Ascending aorta (tissue), 2 donors: ENCODE data around the gene TMEM181. TPM values are rescaled to one million over a fixed set of nuclear protein-coding genes. Genes with fewer than 3 reads are reported as not detected.
A peak's percentile ranks its signal among the peaks of the same experiment; 100 is the strongest.

Experiments
- DNase-seq, 2 donors: peaks; one replicate each; pipeline ENCODE4 v3.0.0-alpha.2; 2019; ENCODE audit warnings: low spot score in 2 of 2
- H3K27ac ChIP-seq, 2 donors: fragments of 200-600 bp; sonication (generic); one replicate each; pipeline ENCODE4 v1.5.1; 2016 to 2017; ENCODE audit warnings: mild to moderate bottlenecking in 1 of 2
- H3K27me3 ChIP-seq: fragments of 200-600 bp; sonication (generic); one replicate; pipeline ENCODE4 v1.5.1; 2017
- H3K36me3 ChIP-seq, 2 donors: fragments of 200-600 bp; sonication (generic); one replicate each; pipeline ENCODE4 v1.5.1; 2016
- H3K4me1 ChIP-seq, 2 donors: fragments of 200-600 bp; sonication (generic); one replicate each; pipeline ENCODE4 v1.5.1; 2016 to 2017; ENCODE audit warnings: mild to moderate bottlenecking in 1 of 2
- H3K4me3 ChIP-seq, 2 donors: fragments of 200-600 bp; sonication (generic); one replicate each; pipeline ENCODE4 v1.5.1; 2016 to 2017; ENCODE audit warnings: mild to moderate bottlenecking in 1 of 2
- H3K9me3 ChIP-seq, 2 donors: fragments of 200-600 bp; sonication (generic); one replicate each; pipeline ENCODE4 v1.5.1; 2016
- intact Hi-C: fragments of 100-400 bp; cut with DNase I; formaldehyde crosslinking; loops from one replicate; pipeline ENCODE4 v1.15.1; 2023
- total RNA-seq: library from RNA; depleted of rRNA; stranded (reverse); fragments of >200 nt; gene quantifications from one replicate; pipeline ENCODE4 v1.1.0, GENCODE V29; 2016
- TF ChIP-seq, protein P1 (sequence below), 3 experiments: fragments of 200-600 bp in 2 of 3; fragments of 450-650 bp in 1 of 3; sonication (generic) in 2 of 3; IDR thresholded peaks; one replicate each; pipeline ENCODE4 v1.5.1; 2016 to 2019; ENCODE audit warnings: antibody characterized with exemption in 3 of 3, mild to moderate bottlenecking in 1 of 3, moderate library complexity in 1 of 3

TMEM181 gene
- total RNA-seq, 1 donor from 2014 or later, result 16.3 TPM

- peak in 1 of 2 donors; percentile 53 for DNase-seq
- TF ChIP-seq, protein P1, sequence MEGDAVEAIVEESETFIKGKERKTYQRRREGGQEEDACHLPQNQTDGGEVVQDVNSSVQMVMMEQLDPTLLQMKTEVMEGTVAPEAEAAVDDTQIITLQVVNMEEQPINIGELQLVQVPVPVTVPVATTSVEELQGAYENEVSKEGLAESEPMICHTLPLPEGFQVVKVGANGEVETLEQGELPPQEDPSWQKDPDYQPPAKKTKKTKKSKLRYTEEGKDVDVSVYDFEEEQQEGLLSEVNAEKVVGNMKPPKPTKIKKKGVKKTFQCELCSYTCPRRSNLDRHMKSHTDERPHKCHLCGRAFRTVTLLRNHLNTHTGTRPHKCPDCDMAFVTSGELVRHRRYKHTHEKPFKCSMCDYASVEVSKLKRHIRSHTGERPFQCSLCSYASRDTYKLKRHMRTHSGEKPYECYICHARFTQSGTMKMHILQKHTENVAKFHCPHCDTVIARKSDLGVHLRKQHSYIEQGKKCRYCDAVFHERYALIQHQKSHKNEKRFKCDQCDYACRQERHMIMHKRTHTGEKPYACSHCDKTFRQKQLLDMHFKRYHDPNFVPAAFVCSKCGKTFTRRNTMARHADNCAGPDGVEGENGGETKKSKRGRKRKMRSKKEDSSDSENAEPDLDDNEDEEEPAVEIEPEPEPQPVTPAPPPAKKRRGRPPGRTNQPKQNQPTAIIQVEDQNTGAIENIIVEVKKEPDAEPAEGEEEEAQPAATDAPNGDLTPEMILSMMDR (IDR thresholded peaks at IDR 0.05), result no peak
- Histone ChIP-seq H3K27me3 (no peaks in the 10 kb centered on the region), H3K4me3 (no peak overlapping the region), H3K4me1 (no peaks in the 10 kb centered on the region), H3K27ac (no peak overlapping the region), H3K9me3 (no peaks in the 10 kb centered on the region), H3K36me3 (peaks cover 0 to 9% of the 10 kb centered on the region in 2 donors)
- intact Hi-C loops, result no loop called here
Observed at GRCh38 chr6:158571826-158572652, 12.1 kb downstream of the TMEM181 start.

- H3K9me3 ChIP-seq, result no peaks in the 10 kb centered on the region
- peak in 1 of 2 donors; percentile 56 for DNase-seq
Observed at GRCh38 chr6:158572653-158573541, 13.0 kb downstream of the TMEM181 start.

GRCh38 chr6:158573542-158573931 lies 13.6 kb downstream of the TMEM181 start:
- H3K36me3 ChIP-seq, result peaks cover 0 to 9% of the 10 kb centered on the region in 2 donors
- TF ChIP-seq, protein P1 (IDR thresholded peaks at IDR 0.05), result no peak
- DNase-seq, result peak in 1 of 2 donors; percentile 43

More at GRCh38 chr6:158572653-158573541, 13.0 kb downstream of the TMEM181 start:
- no peaks in the 10 kb centered on the region for H3K27me3 ChIP-seq
- peaks cover 0 to 9% of the 10 kb centered on the region in 2 donors for H3K36me3 ChIP-seq
- H3K27ac ChIP-seq, result no peak overlapping the region
- H3K4me3 ChIP-seq, result no peak overlapping the region
- intact Hi-C loops, result no loop called here
- no peaks in the 10 kb centered on the region for H3K4me1 ChIP-seq
- TF ChIP-seq, protein P1 (IDR thresholded peaks at IDR 0.05), result no peak

DNA sequence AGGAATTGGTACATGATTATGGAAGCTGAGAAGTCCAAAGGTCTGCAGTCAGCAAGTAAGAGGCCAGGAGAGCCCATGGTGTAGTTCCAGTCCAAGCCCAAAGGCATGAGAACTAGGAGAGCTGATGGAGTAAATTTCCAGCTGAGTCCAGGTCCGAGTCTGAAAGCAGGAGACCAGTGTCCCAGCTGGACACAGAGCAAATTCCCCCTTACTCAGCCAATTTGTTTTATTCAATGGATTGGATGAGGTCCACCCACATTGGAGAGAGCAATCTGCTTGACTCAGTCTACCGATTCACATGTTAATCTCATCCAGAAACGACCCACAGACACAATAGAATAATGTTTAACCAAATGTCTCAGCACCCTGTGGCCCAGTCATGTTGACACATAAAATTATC lies 14.9 kb downstream of the TMEM181 start:
- H3K9me3 ChIP-seq, result no peaks in the 10 kb centered on the region
- TF ChIP-seq, protein P1 (IDR thresholded peaks at IDR 0.05), result no peak
- H3K4me1 ChIP-seq, result no peaks in the 10 kb centered on the region
- DNase-seq, result no peak
- H3K36me3 ChIP-seq, result peaks cover 0 to 9% of the 10 kb centered on the region in 2 donors
- intact Hi-C loops, result no loop called here
- no peaks in the 10 kb centered on the region for H3K27me3 ChIP-seq
- H3K4me3 ChIP-seq, result no peak overlapping the region
- no peak overlapping the region for H3K27ac ChIP-seq

More at GRCh38 chr6:158573542-158573931, 13.6 kb downstream of the TMEM181 start:
- no peak overlapping the region for H3K27ac ChIP-seq
- no peaks in the 10 kb centered on the region for H3K9me3 ChIP-seq
- no peak overlapping the region for H3K4me3 ChIP-seq
- intact Hi-C loops, result no loop called here
- H3K27me3 ChIP-seq, result no peaks in the 10 kb centered on the region
- H3K4me1 ChIP-seq, result no peaks in the 10 kb centered on the region

GRCh38 chr6:158575550-158575949 lies 15.7 kb downstream of the TMEM181 start:
- Histone ChIP-seq H3K36me3 (peaks cover 0 to 9% of the 10 kb centered on the region in 2 donors), H3K9me3 (no peaks in the 10 kb centered on the region), H3K27ac (no peak overlapping the region), H3K27me3 (no peaks in the 10 kb centered on the region), H3K4me1 (no peaks in the 10 kb centered on the region), H3K4me3 (no peak overlapping the region)
- TF ChIP-seq, protein P1 (IDR thresholded peaks at IDR 0.05), result no peak
- intact Hi-C loops, result no loop called here
- peak in 1 of 2 donors; percentile 34 for DNase-seq
